Measurements from ENCODE around the gene CTNNA3.
"Not testable (repeated sequence)": the region's sequence is repeated elsewhere in the genome, so short reads cannot be mapped to it uniquely, and the experiment has no call there.

The CTNNA3 gene

GRCh38 chr10:66467042-66467441 lies 1229.0 kb downstream of the CTNNA3 start:
- no peak for DNase-seq

- no peak for DNase-seq
Observed at GRCh38 chr10:66466622-66467021, 1229.4 kb downstream of the CTNNA3 start.

- DNase-seq = no peak
Observed at GRCh38 chr10:66463611-66464010, 1232.4 kb downstream of the CTNNA3 start.

GRCh38 chr10:66457629-66458028 lies 1238.4 kb downstream of the CTNNA3 start:
- DNase-seq = no peak

GRCh38 chr10:66455304-66455703 lies 1240.7 kb downstream of the CTNNA3 start:
- peak in 1 of 2 experiments; percentile 7 for DNase-seq

- no peak for DNase-seq
Observed at GRCh38 chr10:66440568-66440967, 1255.4 kb downstream of the CTNNA3 start.

GRCh38 chr10:66414943-66415342 lies 1281.1 kb downstream of the CTNNA3 start:
- no peak for DNase-seq

GRCh38 chr10:66405566-66405965 lies 1290.4 kb downstream of the CTNNA3 start:
- no peak for DNase-seq

- DNase-seq = no peak
Observed at GRCh38 chr10:66398669-66399068, 1297.3 kb downstream of the CTNNA3 start.

- DNase-seq = no peak
Observed at GRCh38 chr10:66394342-66395063, 1301.5 kb downstream of the CTNNA3 start.

- no peak for DNase-seq
Observed at GRCh38 chr10:66390926-66391325, 1305.1 kb downstream of the CTNNA3 start.

- DNase-seq = no peak
Observed at GRCh38 chr10:66381045-66381444, 1315.0 kb downstream of the CTNNA3 start.

GRCh38 chr10:66378117-66378876 lies 1317.7 kb downstream of the CTNNA3 start:
- DNase-seq = no peak

- no peak for DNase-seq
Observed at GRCh38 chr10:66368146-66368545, 1327.8 kb downstream of the CTNNA3 start.

GRCh38 chr10:66366163-66366562 lies 1329.8 kb downstream of the CTNNA3 start:
- no peak for DNase-seq

- no peak for DNase-seq
Observed at GRCh38 chr10:66365686-66366085, 1330.3 kb downstream of the CTNNA3 start.

- DNase-seq = no peak
Observed at GRCh38 chr10:66362522-66362921, 1333.5 kb downstream of the CTNNA3 start.

GRCh38 chr10:66353822-66354221 lies 1342.2 kb downstream of the CTNNA3 start:
- not testable (repeated sequence) for DNase-seq

- DNase-seq = no peak
Observed at GRCh38 chr10:66353422-66353821, 1342.6 kb downstream of the CTNNA3 start.

GRCh38 chr10:66350622-66351399 lies 1345.2 kb downstream of the CTNNA3 start:
- DNase-seq = no peak

GRCh38 chr10:66349726-66350125 lies 1346.3 kb downstream of the CTNNA3 start:
- no peak for DNase-seq

GRCh38 chr10:66349076-66349475 lies 1346.9 kb downstream of the CTNNA3 start:
- DNase-seq = no peak

GRCh38 chr10:66337211-66337610 lies 1358.8 kb downstream of the CTNNA3 start:
- DNase-seq = no peak

GRCh38 chr10:66336791-66337190 lies 1359.2 kb downstream of the CTNNA3 start:
- DNase-seq = no peak
